OCI-M2 (cell line): ENCODE data around the gene ARL14EPL.
"Not testable (repeated sequence)": the region's sequence is repeated elsewhere in the genome, so short reads cannot be mapped to it uniquely, and the experiment has no call there.

Source experiments
- DNase-seq: peaks from one replicate; lab custom pipeline; 2025; ENCODE audit not compliant: unreplicated experiment; lab: John Stamatoyannopoulos, UW

ARL14EPL gene

GRCh38 chr5:116046261-116046660 lies 14.0 kb downstream of the ARL14EPL start:
- no peak for DNase-seq

- DNase-seq: no peak
Measured at GRCh38 chr5:116046823-116047222, 14.6 kb downstream of the ARL14EPL start.

GRCh38 chr5:116058346-116058936 lies 26.2 kb downstream of the ARL14EPL start:
- DNase-seq: no peak

- DNase-seq: no peak
Measured at GRCh38 chr5:116062352-116062751, 30.1 kb downstream of the ARL14EPL start.

DNA sequence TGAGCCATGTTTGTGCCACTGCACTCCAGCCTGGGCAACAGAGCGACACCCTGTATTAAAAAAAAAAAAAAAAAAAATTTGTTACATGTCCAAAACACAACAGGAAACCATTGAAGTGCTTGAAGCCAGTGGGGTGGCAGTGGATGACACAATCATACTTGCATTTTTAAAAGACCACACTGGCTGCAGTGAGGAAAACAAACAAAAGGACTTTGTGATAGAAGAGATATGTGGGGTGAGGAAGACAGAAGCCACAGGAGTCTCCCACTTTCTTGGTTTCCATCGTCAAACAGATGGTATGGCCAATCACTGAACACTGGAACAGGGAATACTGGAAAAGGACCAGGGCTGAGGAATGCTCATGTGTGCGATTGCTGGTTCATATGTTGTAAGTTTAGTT lies 31.7 kb downstream of the ARL14EPL start:
- DNase-seq: no peak

DNA sequence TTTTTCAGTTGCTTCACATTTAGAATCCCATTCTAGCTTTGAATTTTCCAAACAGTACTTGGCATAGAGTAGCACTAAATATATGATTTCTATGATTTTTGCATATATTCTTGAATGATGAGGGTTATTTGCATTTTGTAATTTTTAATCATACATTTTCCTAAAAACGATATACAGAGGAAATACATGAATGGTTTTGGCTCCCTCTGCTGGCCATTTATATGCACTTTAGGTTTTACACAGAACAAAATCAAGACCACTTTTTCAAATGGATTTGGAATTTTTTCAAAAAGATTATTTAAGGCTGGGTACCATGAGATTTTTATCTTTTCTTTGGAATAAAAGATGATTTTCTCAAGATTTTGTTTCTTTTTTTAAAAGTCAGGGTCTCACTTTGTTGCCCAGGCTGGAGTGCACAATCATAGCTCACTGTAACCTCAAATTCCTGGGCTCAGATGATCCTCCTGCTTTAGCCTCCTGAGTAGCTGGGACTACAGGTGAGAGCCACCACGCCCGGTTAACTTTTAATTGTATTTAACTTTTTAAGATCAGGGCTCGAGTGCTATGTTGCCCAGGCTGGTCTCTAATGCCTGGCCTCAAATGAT lies 35.9 kb downstream of the ARL14EPL start:
- DNase-seq: no peak

GRCh38 chr5:116071211-116071610 lies 38.9 kb downstream of the ARL14EPL start:
- no peak for DNase-seq

DNA sequence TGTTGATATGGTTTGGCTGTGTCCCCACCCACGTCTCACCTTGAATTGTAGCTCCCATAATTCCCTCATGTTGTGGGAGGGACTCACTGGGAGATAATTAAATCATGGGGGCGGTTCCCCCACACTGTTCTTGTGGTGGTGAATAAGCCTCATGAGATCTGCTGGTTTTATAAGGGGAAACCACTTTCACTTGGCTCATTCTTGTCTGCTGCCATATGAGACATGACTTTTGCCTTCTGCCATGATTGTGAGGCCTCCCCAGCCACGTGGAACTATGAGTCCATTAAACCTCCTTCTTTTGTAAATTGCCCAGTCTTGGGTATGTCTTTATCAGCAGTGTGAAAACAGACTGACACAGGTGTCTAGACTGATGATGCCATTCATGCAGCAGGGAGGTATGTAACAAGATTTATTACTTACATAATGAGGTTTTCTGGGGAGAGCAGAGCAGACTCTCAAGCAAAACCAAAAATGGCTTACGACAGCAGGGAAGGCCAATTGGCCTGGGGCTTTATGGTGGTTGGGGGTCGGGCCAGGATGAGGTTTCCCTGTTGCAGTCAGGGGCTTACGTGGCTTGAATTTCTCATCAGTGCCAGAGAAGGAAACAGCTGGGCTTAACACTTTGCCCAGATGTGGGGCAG lies 43.0 kb downstream of the ARL14EPL start:
- no peak for DNase-seq

DNA sequence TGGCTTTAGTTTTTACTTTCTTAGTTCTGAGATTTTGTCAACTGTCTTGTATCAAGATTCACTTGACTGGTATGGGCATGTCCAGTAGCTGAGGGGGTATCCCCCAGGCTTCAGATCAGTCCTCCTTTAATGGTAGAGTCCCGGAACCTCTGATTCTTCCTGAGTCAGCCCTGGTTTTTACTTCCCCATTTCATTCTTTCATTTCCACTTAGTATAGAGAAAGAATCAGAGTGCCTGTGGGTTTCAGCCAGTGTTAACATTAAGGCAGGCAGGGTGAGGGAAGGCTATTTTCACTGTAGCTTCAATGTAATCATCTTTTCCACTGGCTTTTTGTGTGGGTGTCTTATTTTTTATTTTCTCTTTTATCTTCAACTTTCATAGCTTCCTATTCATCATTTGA lies 44.2 kb downstream of the ARL14EPL start:
- DNase-seq: no peak

GRCh38 chr5:116078199-116078598 lies 45.9 kb downstream of the ARL14EPL start:
- no peak for DNase-seq

DNA sequence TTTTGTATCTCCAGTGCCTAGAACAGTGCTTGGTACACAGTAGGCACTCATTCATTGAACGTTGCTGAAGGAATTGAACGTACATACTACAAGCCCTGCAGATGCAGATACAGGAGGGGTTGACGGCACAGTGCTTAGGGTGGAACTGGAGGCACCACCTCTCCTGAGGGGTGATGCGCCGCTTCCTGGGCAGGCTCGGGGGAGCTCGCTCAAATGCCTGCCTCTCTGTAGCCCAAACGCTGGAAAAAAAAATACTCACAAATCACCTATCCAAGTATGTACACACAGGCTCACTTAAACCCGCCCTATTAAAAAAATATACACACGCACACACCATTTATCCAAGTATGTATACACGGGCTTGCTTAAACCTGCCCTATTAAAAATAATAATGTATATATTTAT lies 52.0 kb downstream of the ARL14EPL start:
- no peak for DNase-seq

- DNase-seq: no peak
Measured at GRCh38 chr5:116084871-116085715, 52.8 kb downstream of the ARL14EPL start, which contains the start of gene COMMD10. TSS of gene COMMD10 (plus strand) at chr5:116085025.

GRCh38 chr5:116086309-116086708 lies 54.0 kb downstream of the ARL14EPL start:
- not testable (repeated sequence) for DNase-seq

GRCh38 chr5:116088062-116088461 lies 55.8 kb downstream of the ARL14EPL start:
- no peak for DNase-seq

DNA sequence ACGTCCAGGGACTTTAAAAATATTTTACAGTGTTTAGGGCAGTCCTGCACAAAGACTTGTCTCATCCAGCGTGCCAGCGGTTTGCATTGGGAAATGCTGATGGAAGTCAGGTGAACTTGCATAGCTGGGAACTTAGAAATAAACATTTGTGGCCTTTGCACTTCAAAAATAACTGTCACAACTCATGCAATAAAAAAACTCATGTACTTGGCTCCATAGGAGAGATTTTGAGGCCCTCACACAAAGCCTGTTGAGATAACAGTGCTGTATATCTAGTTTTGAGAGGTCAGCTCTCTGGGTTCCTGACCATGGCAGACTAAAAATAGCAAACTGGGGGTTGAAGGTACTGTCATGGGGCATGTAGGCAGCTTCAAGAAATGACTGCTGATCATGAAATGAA lies 58.0 kb downstream of the ARL14EPL start:
- no peak for DNase-seq

- no peak for DNase-seq
Measured at GRCh38 chr5:116091416-116091815, 59.1 kb downstream of the ARL14EPL start.

- DNase-seq: no peak
Measured at GRCh38 chr5:116097301-116097700, 65.0 kb downstream of the ARL14EPL start.

GRCh38 chr5:116098998-116099397 lies 66.7 kb downstream of the ARL14EPL start:
- DNase-seq: no peak

- DNase-seq: not testable (repeated sequence)
Measured at GRCh38 chr5:116104941-116105340, 72.7 kb downstream of the ARL14EPL start.
